PC-9 (cell line): ENCODE results near the gene ADIRF. TPM values are rescaled to one million over a fixed set of nuclear protein-coding genes. Genes with fewer than 3 reads are reported as not detected.

Experiments used
- BruUV-seq: library from RNA; stranded (reverse); fragments of 400-500 nt; replicated peaks from 2 replicates; lab custom pipeline; 2021; lab: Mats Ljungman, UMichigan
- CTCF ChIA-PET: fragments of 300-600 bp; sonication (Branson Sonifier 250); formaldehyde crosslinking; loops from one replicate; lab custom pipeline; 2022; ENCODE audit warnings: antibody characterized with exemption; lab: Charles Lee
- POLR2A ChIA-PET: fragments of 300-600 bp; sonication (Branson Sonifier 250); formaldehyde crosslinking; loops from one replicate; lab custom pipeline; 2022; ENCODE audit warnings: antibody characterized with exemption; ENCODE audit not compliant: unreplicated experiment; lab: Charles Lee
- DNase-seq, 2 experiments: peaks; one replicate each; pipeline versions ENCODE4 v3.0.0 to v3.0.0-alpha.2; 2015 to 2022; ENCODE audit warnings: mixed read lengths in 1 of 2
- H2AFZ ChIP-seq: fragments of 200-600 bp; sonication (generic); 2 replicates; pipeline ENCODE4 v1.8.1; 2017; ENCODE audit warnings: antibody characterized with exemption
- H3F3A ChIP-seq: fragments of 200-600 bp; sonication (generic); 2 replicates; pipeline ENCODE4 v1.8.1; 2017; ENCODE audit warnings: antibody characterized with exemption, mild to moderate bottlenecking, low read depth; ENCODE audit not compliant: insufficient read depth
- H3K27ac ChIP-seq: fragments of 200-600 bp; sonication (generic); 2 replicates; pipeline ENCODE4 v1.6.1; 2016; ENCODE audit warnings: mixed run types
- H3K27me3 ChIP-seq: fragments of 200-600 bp; sonication (generic); 2 replicates; pipeline ENCODE4 v1.6.1; 2016; ENCODE audit warnings: low read depth, mixed run types; ENCODE audit not compliant: insufficient read depth
- H3K36me3 ChIP-seq: fragments of 200-600 bp; sonication (generic); 2 replicates; pipeline ENCODE4 v1.6.1; 2016; ENCODE audit warnings: low read depth, mixed run types
- H3K4me1 ChIP-seq: fragments of 200-600 bp; sonication (generic); replicated peaks from 2 replicates; pipeline ENCODE4 v1.6.1; 2016; ENCODE audit warnings: mixed run types; ENCODE audit not compliant: insufficient read depth
- H3K4me2 ChIP-seq: fragments of 200-600 bp; sonication (generic); 2 replicates; pipeline ENCODE4 v1.6.1; 2017; ENCODE audit warnings: mixed run types
- H3K4me3 ChIP-seq: fragments of 200-600 bp; sonication (generic); 2 replicates; pipeline ENCODE4 v1.6.1; 2016; ENCODE audit warnings: mixed run types
- H3K79me2 ChIP-seq: fragments of 200-600 bp; sonication (generic); 2 replicates; pipeline ENCODE4 v1.6.1; 2017; ENCODE audit warnings: low read depth, mixed run types
- H3K9me2 ChIP-seq: fragments of 200-600 bp; sonication (generic); 2 replicates; pipeline ENCODE4 v1.8.1; 2017; ENCODE audit warnings: mild to moderate bottlenecking; ENCODE audit not compliant: insufficient read depth
- H3K9me3 ChIP-seq: fragments of 200-600 bp; sonication (generic); 2 replicates; pipeline ENCODE4 v1.8.1; 2016; ENCODE audit warnings: low read depth; ENCODE audit not compliant: insufficient read depth
- H4K20me1 ChIP-seq: fragments of 200-600 bp; sonication (generic); 2 replicates; pipeline ENCODE4 v1.8.1; 2017; ENCODE audit not compliant: insufficient read depth
- EZH2 ChIP-seq: fragments of 200-600 bp; sonication (generic); IDR thresholded peaks from 2 replicates; pipeline ENCODE4 v1.8.0; 2017; ENCODE audit warnings: antibody characterized with exemption, low read depth
- intact Hi-C: fragments of 100-400 bp; cut with micrococcal nuclease; formaldehyde crosslinking; loops from one replicate; pipeline ENCODE4 v1.10.0; 2022; ENCODE audit not compliant: unreplicated experiment
- total RNA-seq: library from RNA; stranded (reverse); gene quantifications from 2 replicates; pipeline ENCODE4 v1.2.3, GENCODE V29; 2021
- TF ChIP-seq, protein P1 (sequence below): fragments of 200-600 bp; sonication (generic); conservative IDR thresholded peaks from 2 replicates; pipeline ENCODE4 v1.6.1; 2017; ENCODE audit warnings: mixed run types, antibody characterized with exemption, mild to moderate bottlenecking, moderate library complexity

Gene ADIRF
- total RNA-seq, 1 experiment from 2014 or later, result 51.0 TPM

GRCh38 chr10:86970982-86971231 lies 2.6 kb downstream of the ADIRF start:
- Histone ChIP-seq H3K4me2 (peak overlapping the region; percentile 95), H3K9me3 (no peaks in the 10 kb centered on the region), H3K79me2 (peaks cover 27% of the 10 kb centered on the region), H3F3A (peaks cover 48% of the 10 kb centered on the region), H3K27ac (peak overlapping the region; percentile 91), H3K4me1 (peaks cover 65% of the 10 kb centered on the region), H3K27me3 (no peaks in the 10 kb centered on the region), H4K20me1 (no peaks in the 10 kb centered on the region), H3K4me3 (peak overlapping the region; percentile 81), H2AFZ (peak overlapping the region; percentile 67; the same call in 1 of the 2 replicates), H3K36me3 (no peaks in the 10 kb centered on the region), H3K9me2 (no peaks in the 10 kb centered on the region)
- no peak for DNase-seq
- no peak for TF ChIP-seq EZH2
- TF ChIP-seq, protein P1, sequence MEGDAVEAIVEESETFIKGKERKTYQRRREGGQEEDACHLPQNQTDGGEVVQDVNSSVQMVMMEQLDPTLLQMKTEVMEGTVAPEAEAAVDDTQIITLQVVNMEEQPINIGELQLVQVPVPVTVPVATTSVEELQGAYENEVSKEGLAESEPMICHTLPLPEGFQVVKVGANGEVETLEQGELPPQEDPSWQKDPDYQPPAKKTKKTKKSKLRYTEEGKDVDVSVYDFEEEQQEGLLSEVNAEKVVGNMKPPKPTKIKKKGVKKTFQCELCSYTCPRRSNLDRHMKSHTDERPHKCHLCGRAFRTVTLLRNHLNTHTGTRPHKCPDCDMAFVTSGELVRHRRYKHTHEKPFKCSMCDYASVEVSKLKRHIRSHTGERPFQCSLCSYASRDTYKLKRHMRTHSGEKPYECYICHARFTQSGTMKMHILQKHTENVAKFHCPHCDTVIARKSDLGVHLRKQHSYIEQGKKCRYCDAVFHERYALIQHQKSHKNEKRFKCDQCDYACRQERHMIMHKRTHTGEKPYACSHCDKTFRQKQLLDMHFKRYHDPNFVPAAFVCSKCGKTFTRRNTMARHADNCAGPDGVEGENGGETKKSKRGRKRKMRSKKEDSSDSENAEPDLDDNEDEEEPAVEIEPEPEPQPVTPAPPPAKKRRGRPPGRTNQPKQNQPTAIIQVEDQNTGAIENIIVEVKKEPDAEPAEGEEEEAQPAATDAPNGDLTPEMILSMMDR, result no peak
- intact Hi-C loops, result loop anchor here (2.0 to 5.0 kb wide), 2 partner anchors 51 to 124 kb away; partner anchors contain the start of genes FAM25A, GLUD1 and SHLD2
- no TSS peak for BruUV-seq
- CTCF ChIA-PET, result no interaction called here
- POLR2A ChIA-PET, result no interaction called here

DNA sequence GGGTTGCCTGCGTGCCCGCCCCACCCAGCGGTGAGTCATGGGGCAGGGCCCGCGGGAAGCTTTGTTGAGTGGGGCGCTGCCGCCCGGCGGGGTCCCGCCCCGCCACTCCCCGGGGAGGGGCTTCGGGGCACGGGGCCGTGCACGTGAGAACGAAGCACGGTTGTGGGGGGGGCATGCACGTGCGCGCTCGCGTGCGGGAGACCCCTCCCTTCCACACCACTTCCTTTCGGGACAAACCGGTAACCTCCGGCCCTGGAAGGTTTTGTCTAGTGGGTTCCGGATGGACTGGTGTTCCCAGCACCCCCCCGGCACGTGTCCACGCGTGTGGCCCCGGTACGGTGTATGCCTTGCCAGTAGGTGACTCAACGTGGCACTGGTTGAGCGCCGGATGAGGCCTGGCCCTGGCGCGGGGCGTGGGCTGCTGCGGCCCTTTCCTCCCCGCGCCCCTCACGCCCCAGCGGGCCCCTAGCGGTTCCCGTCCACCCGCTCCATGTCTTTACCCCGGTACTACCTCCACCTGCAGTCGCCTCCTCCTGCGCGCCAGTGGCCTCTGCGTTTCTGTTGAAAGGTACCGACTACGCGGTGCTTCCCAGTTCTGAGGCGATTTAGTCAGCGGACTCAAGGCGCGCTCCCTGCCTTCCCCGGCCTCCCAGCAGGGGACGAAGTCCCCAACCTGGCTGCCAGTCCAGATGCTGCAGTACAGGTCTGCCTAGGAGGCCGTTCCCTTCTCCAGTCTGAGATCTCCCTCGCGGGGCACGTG lies 3.1 kb downstream of the ADIRF start:
- BruUV-seq, result no TSS peak
- Histone ChIP-seq H2AFZ (peak overlapping the region; percentile 58; the same call in 1 of the 2 replicates), H3K4me1 (peaks cover 63% of the 10 kb centered on the region), H3K36me3 (no peaks in the 10 kb centered on the region), H3K4me2 (peak overlapping the region; percentile 95), H3F3A (peaks cover 48% of the 10 kb centered on the region), H3K4me3 (peak overlapping the region; percentile 81), H3K27me3 (no peaks in the 10 kb centered on the region), H3K79me2 (peaks cover 27% of the 10 kb centered on the region), H3K9me2 (no peaks in the 10 kb centered on the region), H4K20me1 (no peaks in the 10 kb centered on the region), H3K9me3 (no peaks in the 10 kb centered on the region), H3K27ac (peak overlapping the region; percentile 91)
- ChIA-PET POLR2A (no interaction called here), CTCF (no interaction called here)
- intact Hi-C loops, result loop anchor here (2.0 to 5.0 kb wide), 2 partner anchors 51 to 123 kb away; partner anchors contain the start of genes FAM25A, GLUD1 and SHLD2
- DNase-seq, result peak; percentile 66 to 88
- TF ChIP-seq, protein P1, result no peak
- TF ChIP-seq EZH2, result no peak

GRCh38 chr10:86972613-86973380 lies 4.5 kb downstream of the ADIRF start:
- peak overlapping the region; percentile 91 for H3K27ac ChIP-seq
- H3K4me3 ChIP-seq, result no peak overlapping the region
- H3K79me2 ChIP-seq, result peaks cover 24% of the 10 kb centered on the region
- no peaks in the 10 kb centered on the region for H3K9me3 ChIP-seq
- no peaks in the 10 kb centered on the region for H3K27me3 ChIP-seq
- TF ChIP-seq, protein P1, result no peak
- no peak for TF ChIP-seq EZH2
- H2AFZ ChIP-seq, result no peak overlapping the region
- H3F3A ChIP-seq, result peaks cover 47% of the 10 kb centered on the region
- ChIA-PET POLR2A (no interaction called here), CTCF (no interaction called here)
- DNase-seq, result no peak
- H3K9me2 ChIP-seq, result no peaks in the 10 kb centered on the region
- H3K4me2 ChIP-seq, result peak overlapping the region; percentile 95; the same call in 1 of the 2 replicates
- no TSS peak for BruUV-seq
- H3K4me1 ChIP-seq, result peaks cover 55% of the 10 kb centered on the region
- intact Hi-C loops, result loop anchor here (5.0 kb wide), 1 partner anchor 50 kb away; the partner anchor contains the start of gene FAM25A
- no peaks in the 10 kb centered on the region for H3K36me3 ChIP-seq
- no peaks in the 10 kb centered on the region for H4K20me1 ChIP-seq
